HCT116 (cell line): Measurements from ENCODE around the gene HDX. TPM values are rescaled to one million over a fixed set of nuclear protein-coding genes. Genes with fewer than 3 reads are reported as not detected.
"Not testable (repeated sequence)": the region's sequence is repeated elsewhere in the genome, so short reads cannot be mapped to it uniquely, and the experiment has no call there.

Experiments used
- ATAC-seq: fragments of 200-7000 bp; cut with Tn5 transposase; 2 replicates; pipeline ENCODE4 v1.9.1; 2020; ENCODE audit warnings: mild to moderate bottlenecking, moderate library complexity
- BruUV-seq: library from RNA; stranded (reverse); fragments of 400-500 nt; replicated peaks from 2 replicates; lab custom pipeline; 2021; lab: Mats Ljungman, UMichigan
- CTCF ChIA-PET: fragments of 300-600 bp; sonication (Branson Sonifier 250); formaldehyde crosslinking; loops from one replicate; lab custom pipeline; 2021; ENCODE audit warnings: antibody characterized with exemption; lab: Charles Lee
- POLR2A ChIA-PET: fragments of 300-600, 350-600 bp; sonication (Branson Sonifier 250); formaldehyde crosslinking; loops from one replicate; lab custom pipeline; 2021; ENCODE audit warnings: antibody characterized with exemption; lab: Charles Lee
- RAD21 ChIA-PET, 2 experiments: fragments of 300-600 bp; sonication (Branson Sonifier 250); formaldehyde crosslinking; loops; one replicate each; lab custom pipeline; 2023; ENCODE audit warnings: low total read pairs in 2 of 2; ENCODE audit not compliant: uncharacterized antibody in 2 of 2, unreplicated experiment in 2 of 2, low non-redundant PET in 1 of 2; lab: Charles Lee
- DNase-seq: peaks from one replicate; pipeline ENCODE4 v3.0.0-alpha.2; 2010; ENCODE audit warnings: low read depth, low spot score
- H2AFZ ChIP-seq: fragments of 200-600 bp; shearing (Covaris generic), sonication (generic); 2 replicates; pipeline ENCODE4 v1.6.1; 2017; ENCODE audit warnings: low read depth, mixed run types, mixed read lengths, antibody characterized with exemption, low read length; ENCODE audit not compliant: poor library complexity, severe bottlenecking
- H3K27ac ChIP-seq: 2 replicates; pipeline ENCODE4 v1.5.1; 2012; ENCODE audit warnings: low read depth, low read length
- H3K27me3 ChIP-seq: fragments of 200-600 bp; sonication (generic); 2 replicates; pipeline ENCODE4 v1.6.1; 2016; ENCODE audit warnings: mixed run types, low read length, mixed read lengths; ENCODE audit not compliant: insufficient read depth
- H3K36me3 ChIP-seq, 2 experiments: fragments of 200-500 bp in 1 of 2; fragments of 200-600 bp in 1 of 2; sonication (Bioruptor generic) in 1 of 2; sonication (generic) in 1 of 2; 2 replicates each; pipeline versions ENCODE4 v1.5.1 to v1.6.1; 2014 to 2016; ENCODE audit warnings: low read length in 2 of 2, inconsistent platforms in 1 of 2, mixed read lengths in 1 of 2, mixed run types in 1 of 2; ENCODE audit not compliant: insufficient read depth in 2 of 2, control insufficient read depth in 1 of 2
- H3K4me1 ChIP-seq, 2 experiments: fragments of 200-600 bp in 1 of 2; sonication (generic) in 1 of 2; 2 replicates each; pipeline versions ENCODE4 v1.5.1 to v1.6.1; 2012 to 2017; ENCODE audit warnings: low read length in 2 of 2, inconsistent platforms in 1 of 2, mild to moderate bottlenecking in 1 of 2, mixed read lengths in 1 of 2, mixed run types in 1 of 2, moderate library complexity in 1 of 2; ENCODE audit not compliant: insufficient read depth in 2 of 2, control insufficient read depth in 1 of 2
- H3K4me2 ChIP-seq: fragments of 200-600 bp; sonication (generic); 2 replicates; pipeline ENCODE4 v1.6.1; 2017; ENCODE audit warnings: mixed run types, low read length, mixed read lengths
- H3K4me3 ChIP-seq, 2 experiments: fragments of 200-600 bp in 1 of 2; sonication (generic) in 1 of 2; replicated peaks in 1 of 2; 2 replicates each; pipeline ENCODE4 v1.5.1; 2011 to 2016; ENCODE audit warnings: low read length in 2 of 2, control low read depth in 1 of 2, low read depth in 1 of 2, mild to moderate bottlenecking in 1 of 2, mixed read lengths in 1 of 2, mixed run types in 1 of 2
- H3K79me2 ChIP-seq: fragments of 200-600 bp; sonication (generic); 2 replicates; pipeline ENCODE4 v1.6.1; 2017; ENCODE audit warnings: mild to moderate bottlenecking, mixed run types, low read length, moderate library complexity, mixed read lengths; ENCODE audit not compliant: insufficient read depth
- H3K9ac ChIP-seq: fragments of 200-600 bp; sonication (generic); 2 replicates; pipeline ENCODE4 v1.6.1; 2016; ENCODE audit warnings: low read length, mixed read lengths
- H3K9me2 ChIP-seq: fragments of 200-600 bp; sonication (generic), shearing (Covaris generic); 2 replicates; pipeline ENCODE4 v1.6.1; 2017; ENCODE audit warnings: mixed run types, mild to moderate bottlenecking, moderate library complexity; ENCODE audit not compliant: insufficient read depth
- H3K9me3 ChIP-seq, 2 experiments: fragments of 200-500 bp in 1 of 2; fragments of 200-600 bp in 1 of 2; sonication (Bioruptor generic) in 1 of 2; sonication (generic) in 1 of 2; 2 replicates each; pipeline ENCODE4 v1.6.1; 2014 to 2017; ENCODE audit warnings: low read length in 2 of 2, mixed read lengths in 2 of 2, inconsistent platforms in 1 of 2, low read depth in 1 of 2, mild to moderate bottlenecking in 1 of 2, mixed run types in 1 of 2, moderate library complexity in 1 of 2; ENCODE audit not compliant: control insufficient read depth in 1 of 2, insufficient read depth in 1 of 2
- H4K20me1 ChIP-seq: fragments of 200-600 bp; sonication (generic), shearing (Covaris generic); 2 replicates; pipeline ENCODE4 v1.6.1; 2017; ENCODE audit warnings: mixed run types, mild to moderate bottlenecking, moderate library complexity; ENCODE audit not compliant: insufficient read depth
- ZBTB33 ChIP-seq: IDR thresholded peaks from 2 replicates; pipeline ENCODE4 v1.6.1; 2011; ENCODE audit warnings: mild to moderate bottlenecking, low read length, moderate library complexity; ENCODE audit not compliant: insufficient replicate concordance; ENCODE audit errors: extremely low read depth
- intact Hi-C: fragments of 100-400 bp; cut with micrococcal nuclease; formaldehyde crosslinking; loops from 2 replicates; pipeline ENCODE4 v1.10.0; 2022
- total RNA-seq: library from RNA; stranded (reverse); gene quantifications from one replicate; pipeline ENCODE4 v1.2.1, GENCODE V29; 2021; ENCODE audit not compliant: unreplicated experiment

Gene HDX
- total RNA-seq, 1 experiment from 2014 or later: not detected

DNA sequence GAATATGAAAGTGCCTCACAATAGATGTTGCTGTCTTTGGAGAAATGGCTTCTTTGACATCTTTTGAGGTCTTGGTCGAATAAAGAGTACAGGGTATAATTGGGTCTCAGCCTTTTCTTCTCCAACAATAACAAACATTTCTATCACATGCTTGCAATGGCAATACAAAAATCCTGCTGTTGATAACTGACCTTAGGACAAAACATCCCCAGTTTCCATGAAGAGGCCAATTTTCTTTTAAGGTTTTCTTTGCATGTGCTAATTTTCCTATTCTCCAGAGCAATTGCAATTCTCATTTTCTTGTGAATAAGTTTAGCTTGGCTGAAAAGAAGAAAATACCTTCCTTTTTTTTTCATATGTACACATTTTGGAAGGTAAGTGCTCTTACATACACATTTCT lies 183.6 kb downstream of the HDX start (continued):
- TF ChIP-seq ZBTB33: no peak

- CTCF ChIA-PET: not testable (repeated sequence)
Observed at GRCh38 chrX:84315946-84316345, 186.3 kb downstream of the HDX start.

More at GRCh38 chrX:84315946-84316345, 186.3 kb downstream of the HDX start:
- H4K20me1 ChIP-seq, DNase-seq, H3K9me3 ChIP-seq, H3K27me3 ChIP-seq, H3K79me2 ChIP-seq, ATAC-seq, H3K27ac ChIP-seq, H3K9ac ChIP-seq, H3K4me3 ChIP-seq, H3K9me2 ChIP-seq, H2AFZ ChIP-seq, POLR2A ChIA-PET, H3K4me1 ChIP-seq, intact Hi-C loops, H3K4me2 ChIP-seq, BruUV-seq, H3K36me3 ChIP-seq: not testable (repeated sequence)
- RAD21 ChIA-PET: interaction anchor here in 1 of 2 experiments (0.6 kb wide), 1 partner anchor 446 kb away, joined by 3 read pairs; no protein-coding TSS in a partner anchor
